Activated naive CD4-positive, alpha-beta T cell treated with anti-CD3 and anti-CD28 coated beads, Interleukin-2, amount 50 U/mL, for 72 hours (primary cell): Measurements from ENCODE around the gene TNC. TPM values are rescaled to one million over a fixed set of nuclear protein-coding genes. Genes with fewer than 3 reads are reported as not detected.
A peak's percentile ranks its signal among the peaks of the same experiment; 100 is the strongest.

Experiments
- ATAC-seq, 2 donors: fragments of 150-1000 bp; cut with Tn5 transposase; 2 replicates each; pipeline ENCODE4 v1.10.0; 2021; ENCODE audit warnings: mild to moderate bottlenecking in 2 of 2, moderate library complexity in 2 of 2
- DNase-seq, 2 donors: peaks; one replicate each; pipeline ENCODE4 v3.0.0; 2021 to 2022; ENCODE audit warnings: low spot score in 2 of 2
- H3K27ac Mint-ChIP-seq, 2 donors: one replicate each; pipeline ENCODE4 v1.8.0; 2022; ENCODE audit warnings: mild to moderate bottlenecking in 2 of 2, mixed read lengths in 2 of 2
- H3K36me3 Mint-ChIP-seq, 2 donors: one replicate each; pipeline ENCODE4 v1.8.0; 2022; ENCODE audit warnings: mixed read lengths in 2 of 2
- H3K9me3 Mint-ChIP-seq, 2 donors: one replicate each; pipeline ENCODE4 v1.8.0; 2022; ENCODE audit warnings: mixed read lengths in 2 of 2
- total RNA-seq, 2 donors: library from RNA; stranded (reverse); gene quantifications; one replicate each; pipeline ENCODE4 v1.2.3, GENCODE V29; 2022

The TNC gene
- total RNA-seq, 2 donors from 2014 or later: not detected

DNA sequence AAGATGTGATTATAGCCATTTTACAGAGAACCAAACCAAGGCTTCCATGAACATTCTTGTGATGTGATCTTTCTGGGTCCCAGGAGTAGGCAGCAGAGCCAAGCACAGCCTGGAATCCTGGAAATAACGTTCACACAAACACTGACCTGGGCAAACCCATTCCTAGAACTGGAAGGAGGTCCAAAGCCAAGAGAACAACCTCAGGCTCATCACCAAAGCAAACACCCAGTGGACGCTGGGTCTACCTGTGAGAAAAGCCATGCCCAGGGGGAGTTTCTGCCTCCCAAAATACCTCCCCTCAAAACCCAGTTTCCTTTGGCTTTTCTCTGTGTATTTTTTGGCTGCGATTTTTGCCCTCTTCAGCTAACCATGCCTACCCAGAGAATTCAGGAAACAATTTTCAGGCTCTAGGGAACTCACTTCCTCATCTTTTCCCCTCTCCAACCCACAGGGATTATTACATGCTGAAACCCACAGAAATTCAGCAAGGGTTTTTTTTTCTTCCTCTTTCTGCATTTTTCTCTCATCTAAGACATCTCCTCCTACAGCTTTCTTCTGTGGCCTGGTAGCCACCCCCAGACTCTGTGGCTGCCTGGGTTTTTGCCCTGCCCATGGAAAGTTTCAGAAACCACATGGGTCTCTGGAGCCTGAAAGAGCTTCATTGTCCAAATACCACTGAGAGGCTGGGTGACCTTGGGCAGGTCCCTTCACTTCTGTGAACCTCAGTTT, 75.0 kb downstream of the TNC start:
- H3K36me3 Mint-ChIP-seq: no peaks in the 10 kb centered on the region
- H3K9me3 Mint-ChIP-seq: no peaks in the 10 kb centered on the region
- ATAC-seq (peak; percentile 64 to 81), DNase-seq (peak in 1 of 2 donors; percentile 22)
- H3K27ac Mint-ChIP-seq: peak overlapping the region in 1 of 2 donors; percentile 45

DNA sequence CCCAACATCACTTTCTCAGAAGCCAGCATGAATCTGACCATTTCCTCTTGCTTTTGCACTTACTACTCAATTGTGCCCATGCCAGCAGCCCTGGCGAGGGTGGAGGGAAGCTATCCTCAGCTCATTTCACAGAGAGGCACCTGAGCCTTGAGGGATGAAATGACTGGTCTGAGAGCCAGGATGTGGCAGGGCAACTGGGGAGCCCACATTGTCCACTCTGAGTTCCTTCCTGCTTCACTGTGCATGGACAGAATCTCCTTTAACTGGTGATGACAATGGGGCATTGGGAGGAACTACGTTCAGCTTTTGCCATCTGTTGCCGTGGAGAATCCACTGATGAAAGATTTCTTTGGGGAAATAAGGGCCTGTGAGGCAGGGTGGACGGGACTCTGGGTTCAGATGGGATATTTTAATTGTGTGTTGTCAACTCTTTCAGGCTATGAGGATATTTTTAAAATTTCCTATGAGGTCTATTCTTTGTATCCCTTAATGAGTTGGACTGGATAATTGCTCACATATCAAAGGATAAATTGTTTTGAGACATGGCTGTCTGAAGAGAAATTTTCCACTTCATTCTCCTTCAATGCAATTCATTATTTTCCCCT, 78.3 kb downstream of the TNC start:
- DNase-seq: no peak
- Mint-ChIP-seq H3K9me3 (no peaks in the 10 kb centered on the region), H3K36me3 (no peaks in the 10 kb centered on the region), H3K27ac (no peak overlapping the region)
- no peak for ATAC-seq

DNA sequence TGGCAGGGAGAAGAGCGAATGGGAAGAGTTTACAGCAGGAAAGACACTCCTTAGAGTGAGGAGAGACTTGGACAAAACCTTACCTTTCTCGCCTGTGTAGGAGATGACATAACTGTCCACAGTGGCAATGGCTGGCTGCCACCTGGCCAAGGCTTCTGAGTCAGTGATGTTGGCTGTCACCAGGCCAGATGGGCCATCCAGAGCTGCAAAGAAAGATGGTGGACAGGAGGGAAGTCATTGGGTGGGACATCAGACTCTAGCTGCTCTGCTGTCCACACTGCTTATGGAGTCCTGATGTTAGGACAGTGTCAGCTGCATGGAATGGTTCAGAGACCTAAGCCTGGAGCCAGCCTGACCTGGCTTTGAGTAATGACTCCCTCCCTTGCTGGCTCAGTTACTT, 79.8 kb downstream of the TNC start:
- no peaks in the 10 kb centered on the region for H3K36me3 Mint-ChIP-seq
- ATAC-seq: no peak
- no peak overlapping the region for H3K27ac Mint-ChIP-seq
- DNase-seq: no peak
- H3K9me3 Mint-ChIP-seq: no peaks in the 10 kb centered on the region

DNA sequence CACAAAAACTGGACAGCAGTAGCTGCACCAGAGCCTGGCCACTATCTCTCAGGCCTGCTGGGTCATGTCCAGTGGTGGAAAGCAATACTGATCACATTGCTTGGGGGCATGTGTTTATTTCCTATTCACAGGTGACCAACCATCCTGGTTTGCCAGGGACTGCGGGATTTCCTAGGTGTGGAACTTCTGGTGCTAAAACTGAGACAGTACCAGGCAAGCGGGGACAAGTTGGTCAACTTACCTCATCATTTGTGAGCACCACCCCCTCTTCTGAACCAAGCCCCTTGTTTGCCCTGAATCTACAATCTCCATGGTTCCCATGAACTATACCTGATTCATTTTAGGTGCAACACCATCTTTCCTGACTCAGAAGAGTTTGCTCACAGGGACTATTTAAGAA, 81.3 kb downstream of the TNC start:
- Mint-ChIP-seq H3K36me3 (no peaks in the 10 kb centered on the region), H3K27ac (peak overlapping the region; percentile 69 to 88), H3K9me3 (no peaks in the 10 kb centered on the region)
- ATAC-seq (peak; percentile 26 to 42), DNase-seq (no peak)

DNA sequence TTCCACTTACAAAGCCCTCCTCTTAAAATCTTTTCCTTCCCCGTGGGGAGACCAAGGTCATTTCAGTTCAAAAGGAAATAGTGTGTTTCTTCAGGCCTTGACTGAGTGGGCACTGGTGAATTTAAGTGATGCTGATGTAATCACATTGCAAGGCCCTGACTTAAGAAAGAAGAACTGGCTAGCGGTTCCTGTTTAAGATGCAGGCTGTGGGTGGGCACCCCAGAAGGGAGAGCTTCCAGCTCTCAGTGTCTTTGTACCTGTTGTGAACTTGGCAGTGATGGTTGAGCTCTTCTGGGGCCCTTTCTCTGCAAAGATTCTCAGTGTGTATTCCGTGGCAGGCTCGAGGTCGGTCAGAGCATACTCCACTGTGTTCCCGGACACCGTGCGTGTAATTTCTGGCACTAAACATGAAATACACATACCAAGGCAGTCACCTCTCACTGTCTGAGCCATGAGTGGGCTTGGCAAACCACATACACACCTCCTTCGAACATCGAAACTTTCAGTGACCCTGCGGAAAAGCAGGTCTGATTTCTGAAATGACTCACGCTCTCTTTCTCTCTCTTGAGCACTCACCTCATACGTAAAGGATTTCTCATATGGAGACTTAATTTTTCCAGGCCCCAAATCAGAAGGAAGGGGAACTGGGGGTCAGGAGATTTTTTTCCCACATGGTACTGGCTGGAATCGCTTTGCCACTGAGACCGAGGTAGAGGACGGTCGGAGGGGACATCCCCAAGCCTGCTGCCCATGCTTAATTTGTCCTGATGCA, 81.9 kb downstream of the TNC start:
- DNase-seq (peak in 1 of 2 donors; percentile 58), ATAC-seq (peak; percentile 88 to 91)
- H3K36me3 Mint-ChIP-seq: no peaks in the 10 kb centered on the region
- no peaks in the 10 kb centered on the region for H3K9me3 Mint-ChIP-seq
- H3K27ac Mint-ChIP-seq: peak overlapping the region; percentile 60 to 69

DNA sequence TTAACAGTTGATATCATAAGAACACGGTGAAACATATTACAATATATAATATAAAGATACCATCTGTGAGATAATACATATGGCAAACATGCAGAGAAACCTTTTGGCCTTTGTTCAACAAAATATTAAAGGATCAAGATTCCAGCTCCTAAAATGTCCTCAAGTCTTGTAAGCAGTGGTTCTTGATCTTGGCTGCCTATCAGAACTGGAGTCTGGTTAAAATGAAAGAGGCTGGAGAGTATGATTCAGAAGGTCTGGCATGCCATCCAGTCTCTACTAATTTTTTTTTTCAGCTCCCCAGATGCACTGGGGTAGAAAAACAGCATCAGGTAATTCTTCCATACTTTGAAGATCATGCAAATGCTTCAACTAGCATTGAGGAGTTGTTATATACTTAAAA, 83.2 kb downstream of the TNC start:
- DNase-seq (no peak), ATAC-seq (no peak)
- H3K36me3 Mint-ChIP-seq: no peaks in the 10 kb centered on the region
- no peak overlapping the region for H3K27ac Mint-ChIP-seq
- no peaks in the 10 kb centered on the region for H3K9me3 Mint-ChIP-seq

DNA sequence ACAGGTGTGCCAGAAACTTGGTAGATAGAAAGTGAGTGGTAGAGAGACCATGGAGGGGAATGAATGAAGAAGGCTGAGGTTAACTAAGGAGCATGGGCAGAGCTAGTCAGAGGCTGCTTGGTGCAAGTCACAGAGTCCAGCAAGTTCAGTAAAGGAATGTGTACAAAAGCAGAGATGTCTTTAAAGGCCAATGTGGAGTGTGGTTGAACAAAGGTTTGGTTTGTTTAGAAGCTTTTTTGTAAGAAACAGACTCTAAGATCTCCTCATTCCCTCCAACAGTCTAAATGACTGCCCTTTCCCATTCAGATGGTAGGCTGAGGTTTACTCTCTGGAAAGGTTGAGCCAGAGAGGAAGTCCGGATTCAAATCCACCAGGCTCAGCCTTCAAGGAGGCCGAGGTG, 84.2 kb downstream of the TNC start:
- no peaks in the 10 kb centered on the region for H3K9me3 Mint-ChIP-seq

DNA sequence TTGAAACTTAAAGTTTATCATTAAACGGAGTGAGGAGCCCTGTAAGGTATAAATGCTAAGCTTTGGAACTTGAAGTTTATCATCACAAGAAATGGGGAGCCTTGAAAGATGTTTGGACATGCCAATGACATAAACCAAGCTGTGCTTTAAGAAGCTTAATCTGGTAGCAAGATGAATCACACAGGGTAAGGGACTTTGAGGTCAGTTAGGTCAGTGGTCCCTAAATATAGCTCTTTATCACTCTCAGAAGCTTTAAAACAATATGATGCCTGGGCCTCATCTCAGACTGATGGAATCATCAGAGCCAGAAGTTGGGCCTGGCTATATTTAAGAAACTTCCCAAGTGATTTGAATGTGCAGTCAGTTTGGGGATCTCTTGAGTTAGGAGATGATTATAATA, 85.7 kb downstream of the TNC start:
- H3K36me3 Mint-ChIP-seq: no peaks in the 10 kb centered on the region
- DNase-seq: no peak
- no peak overlapping the region for H3K27ac Mint-ChIP-seq
- no peaks in the 10 kb centered on the region for H3K9me3 Mint-ChIP-seq
- no peak for ATAC-seq

More for the DNA sequence above, 84.2 kb downstream of the TNC start:
- H3K27ac Mint-ChIP-seq: no peak overlapping the region
- no peaks in the 10 kb centered on the region for H3K36me3 Mint-ChIP-seq
- no peak for DNase-seq
- ATAC-seq: no peak

DNA sequence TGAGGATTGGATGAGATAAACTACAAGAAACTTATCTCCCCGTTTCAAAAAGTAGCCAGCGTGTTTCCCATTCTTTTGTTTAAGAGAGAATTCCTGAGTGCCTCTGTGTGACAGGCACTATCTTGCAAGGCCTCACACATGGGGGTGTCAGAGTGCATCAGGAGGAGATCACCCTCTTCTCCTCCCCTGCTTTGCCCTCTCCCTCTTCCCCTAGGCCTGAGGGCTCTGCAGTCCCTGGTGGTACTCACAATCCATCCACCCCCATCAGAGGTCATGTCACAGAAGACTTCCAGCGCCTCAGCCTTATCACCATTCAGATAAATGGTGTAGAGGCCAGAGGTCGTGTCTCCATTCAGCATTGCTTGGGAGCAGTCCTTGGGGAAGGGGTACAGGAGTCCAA, 88.0 kb downstream of the TNC start:
- no peaks in the 10 kb centered on the region for H3K36me3 Mint-ChIP-seq
- no peak overlapping the region for H3K27ac Mint-ChIP-seq
- ATAC-seq (no peak), DNase-seq (no peak)
- H3K9me3 Mint-ChIP-seq: no peaks in the 10 kb centered on the region

DNA sequence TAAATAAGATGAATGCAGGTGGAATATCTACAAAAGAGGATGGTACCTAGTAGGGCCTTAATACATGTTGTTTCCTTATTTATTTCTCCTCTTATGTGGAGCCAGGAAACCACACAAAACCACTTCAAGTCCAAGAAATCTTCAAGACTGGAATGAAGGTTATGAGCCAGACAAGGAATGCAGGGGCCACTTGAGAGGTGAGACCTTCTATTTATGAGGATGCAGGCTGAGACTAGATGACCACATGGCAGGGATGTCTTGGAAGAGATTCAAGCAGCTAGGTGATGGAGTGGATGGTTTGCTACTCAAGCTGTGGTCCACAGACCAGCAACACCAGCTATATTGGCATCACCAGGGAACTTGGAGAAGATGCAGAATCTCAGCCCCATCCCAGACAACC, 92.2 kb downstream of the TNC start:
- no peak overlapping the region for H3K27ac Mint-ChIP-seq
- DNase-seq (no peak), ATAC-seq (no peak)
- no peaks in the 10 kb centered on the region for H3K36me3 Mint-ChIP-seq
- H3K9me3 Mint-ChIP-seq: no peaks in the 10 kb centered on the region

DNA sequence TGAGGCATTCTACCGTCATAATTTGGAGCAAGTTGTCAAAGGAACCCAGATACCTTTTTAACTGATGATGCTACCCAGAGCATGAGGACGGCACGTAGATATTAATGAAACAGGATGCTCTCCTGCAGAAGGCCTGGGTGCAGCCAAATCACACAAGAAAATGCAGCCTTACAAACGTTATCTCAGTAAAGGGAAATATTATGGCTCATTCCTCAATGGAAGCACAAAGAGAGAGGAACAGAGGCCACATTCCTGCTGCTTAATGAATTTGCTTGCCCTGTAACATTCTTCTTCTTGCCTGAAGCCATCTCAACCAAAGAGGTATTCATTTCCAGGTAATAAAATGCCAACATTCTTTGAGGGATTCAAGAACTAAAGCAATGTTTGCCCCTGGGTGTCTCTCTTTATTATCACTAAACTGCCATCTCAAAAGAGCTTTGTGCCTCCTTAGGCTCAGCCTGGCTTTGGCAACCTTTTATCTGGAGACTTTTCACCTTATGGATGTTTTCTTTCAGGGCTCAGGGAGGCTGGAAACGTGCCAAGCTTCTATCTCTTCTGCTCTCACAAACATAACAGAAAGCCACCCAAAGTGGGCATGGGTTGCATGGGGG, 92.9 kb downstream of the TNC start:
- Mint-ChIP-seq H3K27ac (no peak overlapping the region), H3K36me3 (no peaks in the 10 kb centered on the region), H3K9me3 (no peaks in the 10 kb centered on the region)
- DNase-seq: no peak
- ATAC-seq: no peak

DNA sequence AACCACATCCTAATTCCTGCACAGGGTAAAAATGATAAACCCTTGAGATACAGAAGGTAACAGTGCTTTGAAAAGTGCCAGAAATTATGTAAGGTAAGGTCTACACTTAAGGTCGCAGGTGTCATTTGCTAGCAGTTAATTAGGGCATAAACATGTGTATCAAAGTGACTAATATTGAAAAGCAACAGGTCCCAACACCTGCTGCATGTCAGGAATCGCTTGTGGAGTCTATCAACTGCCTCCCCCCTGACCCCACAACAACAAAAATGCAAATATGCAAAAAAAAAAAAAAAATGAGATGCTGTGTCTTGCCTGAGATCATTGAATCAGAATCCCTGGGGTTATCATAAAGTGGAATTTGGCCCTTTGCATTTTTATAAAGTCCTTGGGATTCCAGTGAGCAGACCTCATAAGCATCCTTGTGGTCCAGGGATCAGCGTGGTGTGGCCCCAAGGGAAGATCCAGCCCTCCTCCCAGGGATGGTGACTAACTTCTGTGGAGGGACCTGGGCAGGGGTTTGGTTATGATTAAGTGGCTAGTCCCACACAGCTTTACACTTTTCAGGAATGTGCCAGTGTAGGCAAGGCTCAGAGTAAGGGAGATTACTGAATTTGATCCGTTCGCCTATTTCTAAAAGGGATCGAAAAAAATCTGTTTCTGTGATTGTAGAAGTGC, 95.1 kb downstream of the TNC start:
- DNase-seq: no peak
- no peaks in the 10 kb centered on the region for H3K9me3 Mint-ChIP-seq
- no peak overlapping the region for H3K27ac Mint-ChIP-seq
- ATAC-seq: no peak
- no peaks in the 10 kb centered on the region for H3K36me3 Mint-ChIP-seq

DNA sequence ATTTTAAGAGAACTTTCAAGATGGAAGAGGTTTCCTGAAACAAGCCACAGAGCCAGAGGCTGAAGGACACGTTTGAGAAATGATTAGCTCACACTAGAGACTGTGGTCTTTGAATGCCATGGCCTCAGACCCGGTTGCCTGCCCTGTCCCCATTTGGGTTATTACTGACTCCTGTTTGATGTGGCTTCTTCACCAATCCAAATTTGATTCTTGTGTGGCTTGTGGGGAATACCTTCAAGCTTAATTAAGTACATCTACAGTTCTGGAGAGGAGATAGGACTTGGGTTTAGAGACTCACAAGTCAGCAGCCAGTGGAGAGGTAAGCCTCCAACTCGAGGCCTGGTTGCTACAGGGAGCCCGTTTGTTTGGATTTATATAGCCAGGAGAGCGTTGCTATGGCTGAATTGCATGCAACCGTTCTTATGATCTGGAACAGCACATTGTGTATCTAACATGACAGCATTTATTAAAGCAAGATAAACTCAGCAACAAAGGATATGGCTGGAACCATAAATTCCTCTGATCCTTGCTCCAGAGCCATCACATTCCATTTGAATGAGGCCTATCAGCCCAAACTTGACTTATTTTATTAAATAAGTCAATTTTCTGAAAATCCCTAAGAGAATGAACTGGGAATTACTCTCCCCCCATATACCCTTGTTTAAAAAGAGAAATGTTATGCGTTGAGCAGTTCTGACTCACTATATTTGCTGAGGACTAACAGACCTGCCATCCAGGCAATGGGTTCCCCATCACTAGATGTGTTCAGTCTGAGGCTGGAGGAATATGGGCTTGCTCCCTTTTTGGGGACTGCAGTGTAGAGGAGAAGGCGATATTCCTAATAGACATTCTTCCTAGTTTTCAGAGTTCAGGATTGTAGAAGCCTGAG, 99.2 kb downstream of the TNC start:
- ATAC-seq (peak; percentile 66 to 78), DNase-seq (no peak)
- Mint-ChIP-seq H3K36me3 (no peaks in the 10 kb centered on the region), H3K27ac (peak overlapping the region; percentile 25 to 28), H3K9me3 (no peaks in the 10 kb centered on the region)

DNA sequence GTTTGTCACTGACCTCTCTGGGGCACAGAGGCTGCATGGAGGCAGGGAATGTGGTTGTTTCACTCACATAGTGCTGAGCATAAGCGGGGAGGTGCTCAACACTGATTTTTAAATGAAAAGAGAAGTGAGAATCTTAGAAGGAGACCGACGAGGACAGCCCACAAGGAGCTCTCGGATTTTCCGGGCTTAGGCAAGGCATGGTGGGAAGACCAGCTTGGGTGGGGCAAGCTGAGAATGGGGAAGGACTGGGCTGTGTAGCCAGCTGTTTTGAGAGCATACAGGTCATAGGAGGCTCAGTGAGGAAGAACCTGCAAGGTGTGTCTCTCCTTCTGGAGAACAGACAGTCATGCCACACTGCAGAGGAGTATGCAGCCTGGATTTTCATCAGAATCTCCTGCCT, 101.6 kb downstream of the TNC start:
- H3K27ac Mint-ChIP-seq: no peak overlapping the region
- no peaks in the 10 kb centered on the region for H3K9me3 Mint-ChIP-seq
- no peak for DNase-seq
- no peaks in the 10 kb centered on the region for H3K36me3 Mint-ChIP-seq
- ATAC-seq: no peak

DNA sequence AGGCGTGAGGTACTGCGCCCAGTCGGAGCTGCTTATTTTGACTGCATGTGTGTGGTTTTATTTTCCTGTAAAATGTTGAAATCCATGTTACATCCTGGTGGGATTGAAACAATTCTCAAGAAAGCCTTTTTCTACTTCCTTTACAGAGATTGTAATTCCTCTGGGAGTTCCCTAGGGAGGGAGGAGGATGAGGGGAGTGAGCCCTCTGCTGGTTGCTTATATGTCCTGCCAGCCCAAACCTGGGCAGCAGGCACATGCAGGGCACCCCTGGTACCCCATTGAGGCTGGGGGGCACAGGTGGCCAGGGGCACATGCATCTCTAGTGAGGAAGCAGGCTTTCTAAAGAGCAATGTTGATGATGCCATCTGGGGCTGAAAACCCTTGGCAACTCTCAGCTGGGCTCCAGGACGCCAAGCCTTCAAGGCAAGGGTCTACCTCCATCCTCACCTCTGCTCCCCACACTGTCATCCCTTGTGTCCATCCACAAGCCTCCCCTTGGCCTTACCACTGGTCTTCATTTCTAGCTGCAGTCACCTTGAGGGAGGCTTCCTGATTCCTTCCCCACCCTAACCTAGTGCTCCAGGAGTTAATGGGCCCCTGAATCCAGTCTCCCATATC, 102.8 kb downstream of the TNC start:
- ATAC-seq: no peak
- H3K36me3 Mint-ChIP-seq: no peaks in the 10 kb centered on the region
- DNase-seq: no peak
- no peaks in the 10 kb centered on the region for H3K9me3 Mint-ChIP-seq
- H3K27ac Mint-ChIP-seq: no peak overlapping the region
